ENCODE measurements around the gene PANK1.

DNA sequence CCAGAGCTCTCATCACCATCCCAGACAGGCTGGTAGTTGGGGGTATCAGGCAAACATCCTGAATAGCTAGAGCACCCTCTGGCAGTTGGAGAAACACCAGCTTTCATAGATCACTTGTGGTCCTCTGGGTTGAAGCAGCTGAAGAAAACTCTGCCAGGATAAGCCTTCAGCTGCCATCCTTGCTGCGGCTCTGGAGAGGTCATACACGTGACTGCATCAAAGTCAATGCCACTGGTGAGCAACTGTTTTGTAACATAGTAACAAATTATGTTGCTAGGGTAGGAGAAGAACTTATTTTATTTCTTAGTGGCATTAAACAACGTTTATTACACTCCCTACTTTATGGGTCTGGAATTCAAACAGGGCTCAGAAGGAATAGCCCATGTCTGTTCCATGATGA, 19.2 kb upstream of the PANK1 start:
- TF ChIP-seq POLR2A (IDR thresholded peaks at IDR 0.05; ENCODE audit: low read length) = no peak
- TF ChIP-seq, protein P1, sequence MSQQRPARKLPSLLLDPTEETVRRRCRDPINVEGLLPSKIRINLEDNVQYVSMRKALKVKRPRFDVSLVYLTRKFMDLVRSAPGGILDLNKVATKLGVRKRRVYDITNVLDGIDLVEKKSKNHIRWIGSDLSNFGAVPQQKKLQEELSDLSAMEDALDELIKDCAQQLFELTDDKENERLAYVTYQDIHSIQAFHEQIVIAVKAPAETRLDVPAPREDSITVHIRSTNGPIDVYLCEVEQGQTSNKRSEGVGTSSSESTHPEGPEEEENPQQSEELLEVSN (IDR thresholded peaks at IDR 0.05; ENCODE audit: borderline replicate concordance, low read depth) = no peak
- no peak for TF ChIP-seq EP300 (IDR thresholded peaks at IDR 0.05)
- TF ChIP-seq, protein P2, sequence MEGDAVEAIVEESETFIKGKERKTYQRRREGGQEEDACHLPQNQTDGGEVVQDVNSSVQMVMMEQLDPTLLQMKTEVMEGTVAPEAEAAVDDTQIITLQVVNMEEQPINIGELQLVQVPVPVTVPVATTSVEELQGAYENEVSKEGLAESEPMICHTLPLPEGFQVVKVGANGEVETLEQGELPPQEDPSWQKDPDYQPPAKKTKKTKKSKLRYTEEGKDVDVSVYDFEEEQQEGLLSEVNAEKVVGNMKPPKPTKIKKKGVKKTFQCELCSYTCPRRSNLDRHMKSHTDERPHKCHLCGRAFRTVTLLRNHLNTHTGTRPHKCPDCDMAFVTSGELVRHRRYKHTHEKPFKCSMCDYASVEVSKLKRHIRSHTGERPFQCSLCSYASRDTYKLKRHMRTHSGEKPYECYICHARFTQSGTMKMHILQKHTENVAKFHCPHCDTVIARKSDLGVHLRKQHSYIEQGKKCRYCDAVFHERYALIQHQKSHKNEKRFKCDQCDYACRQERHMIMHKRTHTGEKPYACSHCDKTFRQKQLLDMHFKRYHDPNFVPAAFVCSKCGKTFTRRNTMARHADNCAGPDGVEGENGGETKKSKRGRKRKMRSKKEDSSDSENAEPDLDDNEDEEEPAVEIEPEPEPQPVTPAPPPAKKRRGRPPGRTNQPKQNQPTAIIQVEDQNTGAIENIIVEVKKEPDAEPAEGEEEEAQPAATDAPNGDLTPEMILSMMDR (IDR thresholded peaks at IDR 0.05) = no peak
- no peak for TF ChIP-seq GATA3 (IDR thresholded peaks at IDR 0.05; ENCODE audit: borderline replicate concordance)
- TF ChIP-seq, protein P3, sequence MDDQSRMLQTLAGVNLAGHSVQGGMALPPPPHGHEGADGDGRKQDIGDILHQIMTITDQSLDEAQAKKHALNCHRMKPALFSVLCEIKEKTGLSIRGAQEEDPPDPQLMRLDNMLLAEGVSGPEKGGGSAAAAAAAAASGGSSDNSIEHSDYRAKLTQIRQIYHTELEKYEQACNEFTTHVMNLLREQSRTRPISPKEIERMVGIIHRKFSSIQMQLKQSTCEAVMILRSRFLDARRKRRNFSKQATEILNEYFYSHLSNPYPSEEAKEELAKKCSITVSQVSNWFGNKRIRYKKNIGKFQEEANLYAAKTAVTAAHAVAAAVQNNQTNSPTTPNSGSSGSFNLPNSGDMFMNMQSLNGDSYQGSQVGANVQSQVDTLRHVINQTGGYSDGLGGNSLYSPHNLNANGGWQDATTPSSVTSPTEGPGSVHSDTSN (IDR thresholded peaks at IDR 0.05) = no peak
- TF ChIP-seq FOSL2 (IDR thresholded peaks at IDR 0.05) = no peak
- TF ChIP-seq FOSL2 (CRISPR knock-in tag; IDR thresholded peaks at IDR 0.05) = no peak
- TF ChIP-seq, protein P4, sequence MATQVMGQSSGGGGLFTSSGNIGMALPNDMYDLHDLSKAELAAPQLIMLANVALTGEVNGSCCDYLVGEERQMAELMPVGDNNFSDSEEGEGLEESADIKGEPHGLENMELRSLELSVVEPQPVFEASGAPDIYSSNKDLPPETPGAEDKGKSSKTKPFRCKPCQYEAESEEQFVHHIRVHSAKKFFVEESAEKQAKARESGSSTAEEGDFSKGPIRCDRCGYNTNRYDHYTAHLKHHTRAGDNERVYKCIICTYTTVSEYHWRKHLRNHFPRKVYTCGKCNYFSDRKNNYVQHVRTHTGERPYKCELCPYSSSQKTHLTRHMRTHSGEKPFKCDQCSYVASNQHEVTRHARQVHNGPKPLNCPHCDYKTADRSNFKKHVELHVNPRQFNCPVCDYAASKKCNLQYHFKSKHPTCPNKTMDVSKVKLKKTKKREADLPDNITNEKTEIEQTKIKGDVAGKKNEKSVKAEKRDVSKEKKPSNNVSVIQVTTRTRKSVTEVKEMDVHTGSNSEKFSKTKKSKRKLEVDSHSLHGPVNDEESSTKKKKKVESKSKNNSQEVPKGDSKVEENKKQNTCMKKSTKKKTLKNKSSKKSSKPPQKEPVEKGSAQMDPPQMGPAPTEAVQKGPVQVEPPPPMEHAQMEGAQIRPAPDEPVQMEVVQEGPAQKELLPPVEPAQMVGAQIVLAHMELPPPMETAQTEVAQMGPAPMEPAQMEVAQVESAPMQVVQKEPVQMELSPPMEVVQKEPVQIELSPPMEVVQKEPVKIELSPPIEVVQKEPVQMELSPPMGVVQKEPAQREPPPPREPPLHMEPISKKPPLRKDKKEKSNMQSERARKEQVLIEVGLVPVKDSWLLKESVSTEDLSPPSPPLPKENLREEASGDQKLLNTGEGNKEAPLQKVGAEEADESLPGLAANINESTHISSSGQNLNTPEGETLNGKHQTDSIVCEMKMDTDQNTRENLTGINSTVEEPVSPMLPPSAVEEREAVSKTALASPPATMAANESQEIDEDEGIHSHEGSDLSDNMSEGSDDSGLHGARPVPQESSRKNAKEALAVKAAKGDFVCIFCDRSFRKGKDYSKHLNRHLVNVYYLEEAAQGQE (IDR thresholded peaks at IDR 0.05) = no peak

All from A549 (cell line).